Spleen (tissue), 7 donors: ENCODE results near the gene MAMDC4.

Experiments
- POLR2A ChIP-seq, 3 donors: fragments of 450-650 bp; IDR thresholded peaks; one replicate each; pipeline ENCODE4 v1.5.1; 2017; ENCODE audit warnings: antibody characterized with exemption in 3 of 3, mild to moderate bottlenecking in 1 of 3
- POLR2AphosphoS5 ChIP-seq, 3 donors: sonication (generic); formaldehyde crosslinking; IDR thresholded peaks; one replicate each; pipeline ENCODE4 v1.5.1; 2017; ENCODE audit warnings: antibody characterized with exemption in 3 of 3
- TF ChIP-seq, protein P1 (sequence below), 11 experiments: fragments of 200-600 bp in 7 of 11; fragments of 450-650 bp in 4 of 11; sonication (generic) in 4 of 11; IDR thresholded peaks in 8 of 11; conservative IDR thresholded peaks in 3 of 11; 1 replicate in 7 of 11; 2 replicates in 4 of 11; pipeline versions ENCODE4 v1.4.0 to v1.8.0; 2016 to 2021; ENCODE audit warnings: antibody characterized with exemption in 11 of 11, inconsistent platforms in 4 of 11, mild to moderate bottlenecking in 1 of 11
- donor health status: DM: no; HTN: no; CAD: no; lungs with moderate emphysema.
- donor health status: DM: no; HTN: no; CAD: no.
- donor health status: DM: no; HTN: no; CAD: no.

DNA sequence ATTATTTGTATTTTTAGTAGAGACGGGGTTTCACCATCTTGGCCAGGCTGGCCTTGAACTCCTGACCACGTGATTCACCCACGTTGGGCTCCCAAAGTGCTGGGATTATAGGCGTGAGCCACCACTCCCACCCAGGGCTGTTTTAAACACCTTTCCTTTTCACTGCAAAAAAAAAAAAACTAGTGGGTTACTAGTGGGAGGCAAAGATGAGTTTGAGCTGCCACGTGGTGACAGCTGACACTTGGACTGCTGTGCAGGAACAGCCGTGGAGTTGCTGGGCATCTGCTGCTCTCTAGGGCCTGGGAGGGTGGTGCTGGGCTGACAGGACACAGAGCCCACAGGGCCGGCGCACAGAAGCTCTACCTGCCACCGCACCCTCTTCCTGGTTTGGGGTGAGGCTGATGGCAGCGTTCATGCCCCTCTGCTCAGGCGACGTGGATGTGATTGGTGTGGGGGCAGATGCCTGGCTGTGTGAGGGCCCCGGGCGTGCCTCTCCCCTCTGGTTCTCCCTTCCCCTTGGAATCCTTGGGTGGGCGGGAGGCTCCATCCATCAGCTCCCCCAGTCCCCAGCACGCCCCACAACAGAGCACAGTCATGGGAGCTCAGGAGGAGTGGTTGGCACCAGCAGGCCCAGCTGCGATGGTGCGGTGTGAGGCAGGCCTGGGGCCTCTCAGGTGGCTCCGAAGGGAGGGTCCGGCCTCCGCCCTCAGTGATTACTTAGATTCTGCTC lies 27.5 kb upstream of the MAMDC4 start:
- TF ChIP-seq, protein P1, sequence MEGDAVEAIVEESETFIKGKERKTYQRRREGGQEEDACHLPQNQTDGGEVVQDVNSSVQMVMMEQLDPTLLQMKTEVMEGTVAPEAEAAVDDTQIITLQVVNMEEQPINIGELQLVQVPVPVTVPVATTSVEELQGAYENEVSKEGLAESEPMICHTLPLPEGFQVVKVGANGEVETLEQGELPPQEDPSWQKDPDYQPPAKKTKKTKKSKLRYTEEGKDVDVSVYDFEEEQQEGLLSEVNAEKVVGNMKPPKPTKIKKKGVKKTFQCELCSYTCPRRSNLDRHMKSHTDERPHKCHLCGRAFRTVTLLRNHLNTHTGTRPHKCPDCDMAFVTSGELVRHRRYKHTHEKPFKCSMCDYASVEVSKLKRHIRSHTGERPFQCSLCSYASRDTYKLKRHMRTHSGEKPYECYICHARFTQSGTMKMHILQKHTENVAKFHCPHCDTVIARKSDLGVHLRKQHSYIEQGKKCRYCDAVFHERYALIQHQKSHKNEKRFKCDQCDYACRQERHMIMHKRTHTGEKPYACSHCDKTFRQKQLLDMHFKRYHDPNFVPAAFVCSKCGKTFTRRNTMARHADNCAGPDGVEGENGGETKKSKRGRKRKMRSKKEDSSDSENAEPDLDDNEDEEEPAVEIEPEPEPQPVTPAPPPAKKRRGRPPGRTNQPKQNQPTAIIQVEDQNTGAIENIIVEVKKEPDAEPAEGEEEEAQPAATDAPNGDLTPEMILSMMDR (IDR thresholded peaks at IDR 0.05 in 8 of 11, conservative IDR thresholded peaks at IDR 0.05 in 3 of 11) = no peak
- TF ChIP-seq POLR2A (IDR thresholded peaks at IDR 0.05) = no peak
- TF ChIP-seq POLR2AphosphoS5 (IDR thresholded peaks at IDR 0.05) = no peak
